ENCODE measurements around the gene NPSR1. TPM values are rescaled to one million over a fixed set of nuclear protein-coding genes. Genes with fewer than 3 reads are reported as not detected.

NPSR1 gene
- total and polyA plus RNA-seq, 9 of the 15 experiments (the other 6 are each of a cell fraction or from before 2014, with no cell fraction given), result not detected

DNA sequence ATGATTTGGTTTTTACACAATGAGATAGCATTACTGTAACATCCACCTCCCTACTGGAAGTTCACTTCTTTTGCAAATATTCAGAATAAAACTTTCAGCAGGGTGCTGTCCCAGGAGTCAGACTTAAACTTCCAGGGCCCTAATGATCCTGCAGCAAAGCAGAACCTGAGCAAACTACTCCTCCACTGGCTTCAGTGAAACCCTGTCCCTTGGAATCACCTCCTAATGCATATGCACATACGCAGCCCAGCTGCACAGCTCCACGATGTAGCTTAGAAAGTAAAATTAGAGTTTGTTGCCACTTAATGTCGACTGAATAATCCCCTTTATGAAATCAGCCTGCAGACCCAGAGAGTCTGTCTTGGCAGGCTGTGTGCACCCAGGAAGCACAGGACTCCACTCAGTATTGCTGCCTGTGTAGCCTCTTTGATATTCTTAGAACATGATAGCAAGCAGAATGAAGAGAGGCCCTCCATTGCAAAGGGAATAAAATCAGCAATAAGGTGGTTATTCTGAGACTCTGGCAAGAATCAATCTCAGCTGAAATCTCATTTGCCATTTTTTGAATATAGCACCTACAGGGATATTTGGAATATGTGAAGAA is 1.6 kb downstream of the NPSR1 start:
- TF ChIP-seq, protein P1, sequence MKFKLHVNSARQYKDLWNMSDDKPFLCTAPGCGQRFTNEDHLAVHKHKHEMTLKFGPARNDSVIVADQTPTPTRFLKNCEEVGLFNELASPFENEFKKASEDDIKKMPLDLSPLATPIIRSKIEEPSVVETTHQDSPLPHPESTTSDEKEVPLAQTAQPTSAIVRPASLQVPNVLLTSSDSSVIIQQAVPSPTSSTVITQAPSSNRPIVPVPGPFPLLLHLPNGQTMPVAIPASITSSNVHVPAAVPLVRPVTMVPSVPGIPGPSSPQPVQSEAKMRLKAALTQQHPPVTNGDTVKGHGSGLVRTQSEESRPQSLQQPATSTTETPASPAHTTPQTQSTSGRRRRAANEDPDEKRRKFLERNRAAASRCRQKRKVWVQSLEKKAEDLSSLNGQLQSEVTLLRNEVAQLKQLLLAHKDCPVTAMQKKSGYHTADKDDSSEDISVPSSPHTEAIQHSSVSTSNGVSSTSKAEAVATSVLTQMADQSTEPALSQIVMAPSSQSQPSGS (CRISPR knock-in tag; IDR thresholded peaks at IDR 0.05), result no peak
- TF ChIP-seq KDM5B (IDR thresholded peaks at IDR 0.05; ENCODE audit: insufficient replicate concordance, low read depth, low read length) (no peak), RHOXF2B (CRISPR knock-in tag; conservative IDR thresholded peaks at IDR 0.05) (no peak), C11orf30 (IDR thresholded peaks at IDR 0.05; ENCODE audit: low read depth) (no peak)
- TF ChIP-seq, protein P2, sequence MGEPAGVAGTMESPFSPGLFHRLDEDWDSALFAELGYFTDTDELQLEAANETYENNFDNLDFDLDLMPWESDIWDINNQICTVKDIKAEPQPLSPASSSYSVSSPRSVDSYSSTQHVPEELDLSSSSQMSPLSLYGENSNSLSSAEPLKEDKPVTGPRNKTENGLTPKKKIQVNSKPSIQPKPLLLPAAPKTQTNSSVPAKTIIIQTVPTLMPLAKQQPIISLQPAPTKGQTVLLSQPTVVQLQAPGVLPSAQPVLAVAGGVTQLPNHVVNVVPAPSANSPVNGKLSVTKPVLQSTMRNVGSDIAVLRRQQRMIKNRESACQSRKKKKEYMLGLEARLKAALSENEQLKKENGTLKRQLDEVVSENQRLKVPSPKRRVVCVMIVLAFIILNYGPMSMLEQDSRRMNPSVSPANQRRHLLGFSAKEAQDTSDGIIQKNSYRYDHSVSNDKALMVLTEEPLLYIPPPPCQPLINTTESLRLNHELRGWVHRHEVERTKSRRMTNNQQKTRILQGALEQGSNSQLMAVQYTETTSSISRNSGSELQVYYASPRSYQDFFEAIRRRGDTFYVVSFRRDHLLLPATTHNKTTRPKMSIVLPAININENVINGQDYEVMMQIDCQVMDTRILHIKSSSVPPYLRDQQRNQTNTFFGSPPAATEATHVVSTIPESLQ (CRISPR knock-in tag; IDR thresholded peaks at IDR 0.05), result no peak
- no peaks in the 10 kb centered on the region for H3K9me1 ChIP-seq (ENCODE audit: control insufficient read depth, insufficient read depth, low read length)
- in situ Hi-C loops (cut with MboI), result no loop called here
- no peak overlapping the region for H3K27ac ChIP-seq (ENCODE audit: extremely low read depth, low read depth, low read length)
- H3K4me2 ChIP-seq (ENCODE audit: insufficient read depth, low read length), result no peak overlapping the region
- no peak overlapping the region for H3K9ac ChIP-seq (ENCODE audit: insufficient read depth in 1 of 2, low read depth in 2 of 2, low read length in 2 of 2)
- H3K9me3 ChIP-seq (replicated peaks; ENCODE audit: control insufficient read depth, insufficient read depth, low read depth, low read length), result no peaks in the 10 kb centered on the region
- no peaks in the 10 kb centered on the region for H3K36me3 ChIP-seq (ENCODE audit: control insufficient read depth, insufficient read depth, low read length)
- no peaks in the 10 kb centered on the region for H3K79me2 ChIP-seq (ENCODE audit: control insufficient read depth, insufficient read depth, low read length)
- ChIA-PET CTCF (ENCODE audit: low intra/inter-chr PET ratio) (no interaction called here), POLR2A (no interaction called here)
- WGBS (ENCODE audit: insufficient coverage, low coverage, missing lambda C conversion rate), result 0% methylated on average over 3 of the region's 3 CpGs
- H4K20me1 ChIP-seq (replicated peaks; ENCODE audit: control insufficient read depth, insufficient read depth, low read length), result no peaks in the 10 kb centered on the region
- no peaks in the 10 kb centered on the region for H3K27me3 ChIP-seq (ENCODE audit: control insufficient read depth in 2 of 2, insufficient read depth in 2 of 2, low read length in 2 of 2)
- ATAC-seq (no peak), DNase-seq (ENCODE audit: extremely low read depth in 1 of 4, low spot score in 3 of 4) (no peak), FAIRE-seq (no peak)
- intact Hi-C loops (cut with micrococcal nuclease), result no loop called here
- H2AFZ ChIP-seq (ENCODE audit: low read depth, low read length), result no peak overlapping the region
- BruUV-seq (replicated peaks), result no TSS peak
- no peaks in the 10 kb centered on the region for H3K4me1 ChIP-seq (replicated peaks in 1 of 2; ENCODE audit: control insufficient read depth in 2 of 2, insufficient read depth in 2 of 2, low read length in 2 of 2)
- H3K4me3 ChIP-seq, result no peak overlapping the region

Data from K562 (cell line).